ENCODE measurements around the gene TNFRSF18.

The TNFRSF18 gene

GRCh38 chr1:1228596-1229321, 22.4 kb upstream of the TNFRSF18 start:
- DNase-seq (ENCODE audit: low read depth): no peak

- no peak for DNase-seq (ENCODE audit: low read depth)
These were observed 21.8 kb upstream of the TNFRSF18 start for GRCh38 chr1:1228187-1228586.

GRCh38 chr1:1227386-1227785, 21.0 kb upstream of the TNFRSF18 start:
- DNase-seq (ENCODE audit: low read depth): no peak

- DNase-seq (ENCODE audit: low read depth): no peak
These were observed 20.4 kb upstream of the TNFRSF18 start for GRCh38 chr1:1226566-1227362.

GRCh38 chr1:1225913-1226312, 19.5 kb upstream of the TNFRSF18 start:
- DNase-seq (ENCODE audit: low read depth): no peak

GRCh38 chr1:1225238-1225845, 18.9 kb upstream of the TNFRSF18 start:
- DNase-seq (ENCODE audit: low read depth): no peak

- no peak for DNase-seq (ENCODE audit: low read depth)
These were observed 17.5 kb upstream of the TNFRSF18 start for GRCh38 chr1:1223891-1224290.

- DNase-seq (ENCODE audit: low read depth): no peak
These were observed 16.9 kb upstream of the TNFRSF18 start for GRCh38 chr1:1223321-1223720.

GRCh38 chr1:1222575-1223225, 16.3 kb upstream of the TNFRSF18 start:
- DNase-seq (ENCODE audit: low read depth): no peak

- DNase-seq (ENCODE audit: low read depth): no peak
These were observed 15.6 kb upstream of the TNFRSF18 start for GRCh38 chr1:1221887-1222574.

- no peak for DNase-seq (ENCODE audit: low read depth)
These were observed 13.8 kb upstream of the TNFRSF18 start for GRCh38 chr1:1220197-1220596.

GRCh38 chr1:1219341-1219740, 12.9 kb upstream of the TNFRSF18 start:
- DNase-seq (ENCODE audit: low read depth): no peak

GRCh38 chr1:1218524-1219200, 12.3 kb upstream of the TNFRSF18 start:
- no peak for DNase-seq (ENCODE audit: low read depth)

GRCh38 chr1:1217621-1218523, 11.5 kb upstream of the TNFRSF18 start:
- peak; percentile 53 for DNase-seq (ENCODE audit: low read depth)

GRCh38 chr1:1216770-1217620, 10.6 kb upstream of the TNFRSF18 start:
- DNase-seq (ENCODE audit: low read depth): no peak

GRCh38 chr1:1215881-1216605, 9.7 kb upstream of the TNFRSF18 start:
- DNase-seq (ENCODE audit: low read depth): no peak

- no peak for DNase-seq (ENCODE audit: low read depth)
These were observed 8.8 kb upstream of the TNFRSF18 start for GRCh38 chr1:1215080-1215676.
